ENCODE data around the gene RASAL2.

DNA sequence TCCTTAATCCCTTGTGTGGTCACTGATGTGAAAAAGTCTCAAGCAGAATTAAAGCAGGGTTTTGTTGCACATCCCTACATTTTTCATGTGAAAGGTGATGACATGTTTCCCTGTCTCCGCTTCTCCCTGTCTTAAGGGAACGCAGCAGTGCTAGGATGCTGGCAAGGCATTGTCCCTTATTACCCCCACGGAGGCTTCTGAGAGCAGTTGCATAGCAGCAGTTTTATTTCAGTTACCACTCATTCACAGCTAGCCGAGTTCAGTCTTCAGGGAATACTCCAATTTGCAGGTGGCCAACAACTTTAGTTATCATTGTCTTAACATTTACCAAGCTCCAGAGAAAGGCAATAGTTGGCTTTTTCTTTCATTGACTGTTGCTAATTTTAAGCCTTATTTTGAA is 313.8 kb downstream of the RASAL2 start:
- no peak for TF ChIP-seq EZH2phosphoT487 (IDR thresholded peaks at IDR 0.05; ENCODE audit: borderline replicate concordance)
- TF ChIP-seq, protein P1, sequence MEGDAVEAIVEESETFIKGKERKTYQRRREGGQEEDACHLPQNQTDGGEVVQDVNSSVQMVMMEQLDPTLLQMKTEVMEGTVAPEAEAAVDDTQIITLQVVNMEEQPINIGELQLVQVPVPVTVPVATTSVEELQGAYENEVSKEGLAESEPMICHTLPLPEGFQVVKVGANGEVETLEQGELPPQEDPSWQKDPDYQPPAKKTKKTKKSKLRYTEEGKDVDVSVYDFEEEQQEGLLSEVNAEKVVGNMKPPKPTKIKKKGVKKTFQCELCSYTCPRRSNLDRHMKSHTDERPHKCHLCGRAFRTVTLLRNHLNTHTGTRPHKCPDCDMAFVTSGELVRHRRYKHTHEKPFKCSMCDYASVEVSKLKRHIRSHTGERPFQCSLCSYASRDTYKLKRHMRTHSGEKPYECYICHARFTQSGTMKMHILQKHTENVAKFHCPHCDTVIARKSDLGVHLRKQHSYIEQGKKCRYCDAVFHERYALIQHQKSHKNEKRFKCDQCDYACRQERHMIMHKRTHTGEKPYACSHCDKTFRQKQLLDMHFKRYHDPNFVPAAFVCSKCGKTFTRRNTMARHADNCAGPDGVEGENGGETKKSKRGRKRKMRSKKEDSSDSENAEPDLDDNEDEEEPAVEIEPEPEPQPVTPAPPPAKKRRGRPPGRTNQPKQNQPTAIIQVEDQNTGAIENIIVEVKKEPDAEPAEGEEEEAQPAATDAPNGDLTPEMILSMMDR (conservative IDR thresholded peaks at IDR 0.05; ENCODE audit: low read length), result no peak

Data from Loucy (cell line).